Activated gamma-delta T cell treated with Interleukin-2 at 50 U/mL for 16 hours (primary cell): ENCODE results near the gene BANP.
"Not testable (repeated sequence)": the region's sequence is repeated elsewhere in the genome, so short reads cannot be mapped to it uniquely, and the experiment has no call there.

Experiments
- DNase-seq: peaks from one replicate; pipeline ENCODE4 v3.0.0-alpha.2; 2020

The BANP gene

GRCh38 chr16:88069397-88070168 is 118.3 kb downstream of the BANP start:
- DNase-seq, result no peak

GRCh38 chr16:88070341-88070740 is 119.1 kb downstream of the BANP start:
- DNase-seq, result no peak

- no peak for DNase-seq
Observed at GRCh38 chr16:88070989-88071625, 119.9 kb downstream of the BANP start.

GRCh38 chr16:88071908-88072307 is 120.7 kb downstream of the BANP start:
- DNase-seq, result no peak

GRCh38 chr16:88072571-88073001 is 121.4 kb downstream of the BANP start:
- no peak for DNase-seq

- no peak for DNase-seq
Observed at GRCh38 chr16:88073201-88073721, 122.0 kb downstream of the BANP start.

- no peak for DNase-seq
Observed at GRCh38 chr16:88074041-88074440, 122.8 kb downstream of the BANP start.

GRCh38 chr16:88076211-88076931 is 125.1 kb downstream of the BANP start:
- no peak for DNase-seq

GRCh38 chr16:88076932-88077320 is 125.7 kb downstream of the BANP start:
- DNase-seq, result not testable (repeated sequence)

GRCh38 chr16:88077328-88078108 is 126.3 kb downstream of the BANP start:
- no peak for DNase-seq

- no peak for DNase-seq
Observed at GRCh38 chr16:88078111-88078775, 127.0 kb downstream of the BANP start.

GRCh38 chr16:88083582-88083981 is 132.3 kb downstream of the BANP start:
- no peak for DNase-seq

- DNase-seq, result no peak
Observed at GRCh38 chr16:88084881-88085280, 133.6 kb downstream of the BANP start.

GRCh38 chr16:88086571-88087516 is 135.6 kb downstream of the BANP start:
- DNase-seq, result no peak

- no peak for DNase-seq
Observed at GRCh38 chr16:88087517-88087877, 136.3 kb downstream of the BANP start.

- DNase-seq, result no peak
Observed at GRCh38 chr16:88088161-88088581, 136.9 kb downstream of the BANP start.

- DNase-seq, result not testable (repeated sequence)
Observed at GRCh38 chr16:88088611-88089010, 137.4 kb downstream of the BANP start.

- not testable (repeated sequence) for DNase-seq
Observed at GRCh38 chr16:88089071-88089470, 137.8 kb downstream of the BANP start.

GRCh38 chr16:88089632-88090376 is 138.6 kb downstream of the BANP start:
- not testable (repeated sequence) for DNase-seq
